ENCODE results near the gene LARGE1. TPM values are rescaled to one million over a fixed set of nuclear protein-coding genes. Genes with fewer than 3 reads are reported as not detected.

The LARGE1 gene
- total and polyA plus RNA-seq, 2 of the 4 experiments (the other 2 are of a cell fraction) = 6.2 to 12.4 TPM

DNA sequence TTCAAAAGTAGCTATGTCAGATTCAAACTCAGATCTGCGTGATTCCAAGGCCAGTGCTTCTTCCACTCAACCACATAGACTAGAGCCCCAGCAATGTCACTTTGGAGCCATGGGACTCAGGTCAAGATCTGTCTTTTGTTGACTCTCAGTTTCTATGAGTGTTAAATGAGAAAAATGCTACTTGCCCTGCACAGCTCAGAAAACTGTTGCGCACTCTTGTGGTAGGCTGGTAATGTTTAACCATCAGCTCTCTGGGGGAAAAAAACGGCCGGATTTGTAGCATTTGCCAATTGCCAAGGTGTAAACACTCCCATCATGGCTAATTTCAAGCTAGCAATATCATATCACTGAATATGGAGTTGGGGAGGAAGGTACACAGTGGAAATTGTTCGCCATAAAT, 534.0 kb downstream of the LARGE1 start:
- H3K4me1 ChIP-seq (ENCODE audit: control insufficient read depth, insufficient read depth, low read length) = no peaks in the 10 kb centered on the region
- no peak overlapping the region for H3K14ac ChIP-seq (replicated peaks; ENCODE audit: low read depth, low read length)
- H4K91ac ChIP-seq (ENCODE audit: insufficient read depth, low read depth, low read length) = no peak overlapping the region
- POLR2A ChIA-PET (ENCODE audit: unreplicated experiment) = no interaction called here
- no peak for ATAC-seq (ENCODE audit: low read depth)
- no peak overlapping the region for H4K5ac ChIP-seq (ENCODE audit: low read depth, low read length)
- no peak for DNase-seq
- dilution Hi-C loops (cut with HindIII; ENCODE audit: low sequenced_read_pairs, unreplicated experiment) = no loop called here
- H3K27ac ChIP-seq (ENCODE audit: insufficient read depth, low read length) = no peak overlapping the region
- no peak overlapping the region for H2BK120ac ChIP-seq (ENCODE audit: low read depth, low read length)
- H3K79me1 ChIP-seq (ENCODE audit: low read depth in 1 of 2, low read length in 2 of 2) = no peaks in the 10 kb centered on the region
- TF ChIP-seq, protein P1, sequence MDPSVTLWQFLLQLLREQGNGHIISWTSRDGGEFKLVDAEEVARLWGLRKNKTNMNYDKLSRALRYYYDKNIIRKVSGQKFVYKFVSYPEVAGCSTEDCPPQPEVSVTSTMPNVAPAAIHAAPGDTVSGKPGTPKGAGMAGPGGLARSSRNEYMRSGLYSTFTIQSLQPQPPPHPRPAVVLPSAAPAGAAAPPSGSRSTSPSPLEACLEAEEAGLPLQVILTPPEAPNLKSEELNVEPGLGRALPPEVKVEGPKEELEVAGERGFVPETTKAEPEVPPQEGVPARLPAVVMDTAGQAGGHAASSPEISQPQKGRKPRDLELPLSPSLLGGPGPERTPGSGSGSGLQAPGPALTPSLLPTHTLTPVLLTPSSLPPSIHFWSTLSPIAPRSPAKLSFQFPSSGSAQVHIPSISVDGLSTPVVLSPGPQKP (IDR thresholded peaks at IDR 0.05; ENCODE audit: borderline replicate concordance, low read depth, low read length) = no peak
- TF ChIP-seq, protein P2, sequence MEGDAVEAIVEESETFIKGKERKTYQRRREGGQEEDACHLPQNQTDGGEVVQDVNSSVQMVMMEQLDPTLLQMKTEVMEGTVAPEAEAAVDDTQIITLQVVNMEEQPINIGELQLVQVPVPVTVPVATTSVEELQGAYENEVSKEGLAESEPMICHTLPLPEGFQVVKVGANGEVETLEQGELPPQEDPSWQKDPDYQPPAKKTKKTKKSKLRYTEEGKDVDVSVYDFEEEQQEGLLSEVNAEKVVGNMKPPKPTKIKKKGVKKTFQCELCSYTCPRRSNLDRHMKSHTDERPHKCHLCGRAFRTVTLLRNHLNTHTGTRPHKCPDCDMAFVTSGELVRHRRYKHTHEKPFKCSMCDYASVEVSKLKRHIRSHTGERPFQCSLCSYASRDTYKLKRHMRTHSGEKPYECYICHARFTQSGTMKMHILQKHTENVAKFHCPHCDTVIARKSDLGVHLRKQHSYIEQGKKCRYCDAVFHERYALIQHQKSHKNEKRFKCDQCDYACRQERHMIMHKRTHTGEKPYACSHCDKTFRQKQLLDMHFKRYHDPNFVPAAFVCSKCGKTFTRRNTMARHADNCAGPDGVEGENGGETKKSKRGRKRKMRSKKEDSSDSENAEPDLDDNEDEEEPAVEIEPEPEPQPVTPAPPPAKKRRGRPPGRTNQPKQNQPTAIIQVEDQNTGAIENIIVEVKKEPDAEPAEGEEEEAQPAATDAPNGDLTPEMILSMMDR (conservative IDR thresholded peaks at IDR 0.05; ENCODE audit: low read depth, low read length) = no peak
- TF ChIP-seq RFX5 (IDR thresholded peaks at IDR 0.05; ENCODE audit: low read depth, low read length) = no peak
- no peak for TF ChIP-seq POLR2A (IDR thresholded peaks at IDR 0.05; ENCODE audit: low read depth, low read length)
- TF ChIP-seq MAFK (IDR thresholded peaks at IDR 0.05; ENCODE audit: low read depth, low read length) = no peak
- no peak for TF ChIP-seq SMC3 (IDR thresholded peaks at IDR 0.05; ENCODE audit: low read depth, low read length)
- no peak for TF ChIP-seq RAD21 (IDR thresholded peaks at IDR 0.05; ENCODE audit: low read length)
- no peak for TF ChIP-seq NFE2L2 (IDR thresholded peaks at IDR 0.05; ENCODE audit: low read depth, low read length)
- no peak for TF ChIP-seq MXI1 (IDR thresholded peaks at IDR 0.05; ENCODE audit: borderline replicate concordance, low read depth, low read length)
- TF ChIP-seq CEBPB (IDR thresholded peaks at IDR 0.05; ENCODE audit: low read depth, low read length) = no peak
- no peak for TF ChIP-seq BHLHE40 (IDR thresholded peaks at IDR 0.05; ENCODE audit: low read depth, low read length)
- no peak for TF ChIP-seq FOS (IDR thresholded peaks at IDR 0.05; ENCODE audit: low read depth, low read length)
- no peak for TF ChIP-seq CHD1 (IDR thresholded peaks at IDR 0.05; ENCODE audit: low read depth, low read length)
- TF ChIP-seq, protein P3, sequence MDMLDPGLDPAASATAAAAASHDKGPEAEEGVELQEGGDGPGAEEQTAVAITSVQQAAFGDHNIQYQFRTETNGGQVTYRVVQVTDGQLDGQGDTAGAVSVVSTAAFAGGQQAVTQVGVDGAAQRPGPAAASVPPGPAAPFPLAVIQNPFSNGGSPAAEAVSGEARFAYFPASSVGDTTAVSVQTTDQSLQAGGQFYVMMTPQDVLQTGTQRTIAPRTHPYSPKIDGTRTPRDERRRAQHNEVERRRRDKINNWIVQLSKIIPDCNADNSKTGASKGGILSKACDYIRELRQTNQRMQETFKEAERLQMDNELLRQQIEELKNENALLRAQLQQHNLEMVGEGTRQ (IDR thresholded peaks at IDR 0.05; ENCODE audit: low read depth, low read length) = no peak
- TF ChIP-seq MAZ (IDR thresholded peaks at IDR 0.05; ENCODE audit: borderline replicate concordance, low read depth, low read length) = no peak
- TF ChIP-seq RCOR1 (IDR thresholded peaks at IDR 0.05; ENCODE audit: insufficient replicate concordance, low read length) = no peak
- no peak overlapping the region for H3K4me3 ChIP-seq (ENCODE audit: insufficient read depth, low read depth, low read length)
- H3K23ac ChIP-seq (ENCODE audit: low read depth, low read length) = no peak overlapping the region
- WGBS, 2 experiments (ENCODE audit: extremely low coverage in 2 of 2, insufficient read length in 1 of 2) = no CpG with 5 or more reads among the region's 5 CpGs
- no peaks in the 10 kb centered on the region for H3K9me3 ChIP-seq (ENCODE audit: control insufficient read depth, insufficient read depth, low read length)
- no peak overlapping the region for H3K4me2 ChIP-seq (ENCODE audit: low read depth, low read length)
- no peak overlapping the region for H2AFZ ChIP-seq (replicated peaks; ENCODE audit: low read length, poor library complexity)
- in situ Hi-C loops (cut with MboI; ENCODE audit: low sequenced_read_pairs) = no loop called here
- H2BK5ac ChIP-seq (ENCODE audit: low read depth, low read length, poor library complexity, severe bottlenecking) = no peak overlapping the region
- no peak overlapping the region for H2BK15ac ChIP-seq (ENCODE audit: low read depth, low read length)
- no peak overlapping the region for H3K4ac ChIP-seq (ENCODE audit: low read depth, low read length)
- CTCF ChIA-PET = no interaction called here
- no peak overlapping the region for H3K18ac ChIP-seq (ENCODE audit: low read depth, low read length)
- BruUV-seq (replicated peaks) = no TSS peak
- H2BK20ac ChIP-seq (ENCODE audit: low read depth, low read length) = no peak overlapping the region
- H3K27me3 ChIP-seq (ENCODE audit: control insufficient read depth, insufficient read depth, low read length) = no peaks in the 10 kb centered on the region
- H2AK5ac ChIP-seq (ENCODE audit: low read depth, low read length) = no peak overlapping the region
- no peak overlapping the region for H3K9ac ChIP-seq (ENCODE audit: low read depth, low read length)
- intact Hi-C loops (cut with micrococcal nuclease) = no loop called here
- no peaks in the 10 kb centered on the region; the same call in 1 of the 2 replicates for H4K20me1 ChIP-seq (ENCODE audit: insufficient read depth, low read length)
- 0 out of 2 replicates have a peak, but pooled peaks cover 5% of the 10 kb centered on the region for H3K36me3 ChIP-seq (ENCODE audit: control insufficient read depth, insufficient read depth, low read length)
- H3K56ac ChIP-seq (ENCODE audit: extremely low read depth, insufficient read depth, low read length) = no peak overlapping the region
- no peak overlapping the region for H4K8ac ChIP-seq (ENCODE audit: low read depth in 2 of 2, low read length in 2 of 2)
- H2AK9ac ChIP-seq (replicated peaks; ENCODE audit: low read depth, low read length, poor library complexity) = no peak overlapping the region
- H3K9me1 ChIP-seq (ENCODE audit: insufficient read depth, low read length) = no peaks in the 10 kb centered on the region; the same call in 1 of the 2 replicates

Data from IMR-90 (cell line).